DOHH2 (cell line): ENCODE measurements around the gene CD79A.

Experiments used
- H3F3A ChIP-seq: fragments of 200-600 bp; sonication (generic), shearing (Covaris generic); 2 replicates; pipeline ENCODE4 v1.6.0; 2016; ENCODE audit warnings: antibody characterized with exemption, mild to moderate bottlenecking; ENCODE audit not compliant: control insufficient read depth, insufficient read depth
- H3K27ac ChIP-seq: fragments of 200-600 bp; sonication (generic); 2 replicates; pipeline ENCODE4 v1.5.1; 2014; ENCODE audit warnings: low read depth, mild to moderate bottlenecking, low read length, moderate library complexity
- H3K27me3 ChIP-seq: fragments of 200-600 bp; sonication (generic); 2 replicates; pipeline ENCODE4 v1.6.1; 2014; ENCODE audit warnings: mild to moderate bottlenecking, low read length, mixed read lengths; ENCODE audit not compliant: control insufficient read depth
- H3K36me3 ChIP-seq: fragments of 200-600 bp; sonication (generic); 2 replicates; pipeline ENCODE4 v1.6.1; 2014; ENCODE audit warnings: mild to moderate bottlenecking, low read length, moderate library complexity, mixed read lengths; ENCODE audit not compliant: control insufficient read depth
- H3K4me1 ChIP-seq: fragments of 200-600 bp; sonication (generic); 2 replicates; pipeline ENCODE4 v1.6.1; 2014; ENCODE audit warnings: mild to moderate bottlenecking, low read length, mixed read lengths; ENCODE audit not compliant: control insufficient read depth
- H3K4me2 ChIP-seq: fragments of 200-600 bp; sonication (generic); 2 replicates; pipeline ENCODE4 v1.6.0; 2014; ENCODE audit warnings: mild to moderate bottlenecking, low read length, moderate library complexity
- H3K4me3 ChIP-seq: fragments of 200-600 bp; sonication (generic); 2 replicates; pipeline ENCODE4 v1.5.1; 2014; ENCODE audit warnings: mild to moderate bottlenecking, low read length, mixed read lengths
- H3K79me2 ChIP-seq: fragments of 200-600 bp; sonication (generic); 2 replicates; pipeline ENCODE4 v1.6.1; 2014; ENCODE audit warnings: mild to moderate bottlenecking, low read length, mixed read lengths; ENCODE audit not compliant: control insufficient read depth
- H3K9me2 ChIP-seq: fragments of 200-600 bp; sonication (generic); replicated peaks from 2 replicates; pipeline ENCODE4 v1.6.1; 2014; ENCODE audit warnings: mild to moderate bottlenecking, low read length, mixed read lengths; ENCODE audit not compliant: control insufficient read depth
- H3K9me3 ChIP-seq: fragments of 200-600 bp; sonication (generic); 2 replicates; pipeline ENCODE4 v1.6.1; 2014; ENCODE audit warnings: antibody characterized with exemption, low read length, mixed read lengths; ENCODE audit not compliant: control insufficient read depth, insufficient read depth
- H4K20me1 ChIP-seq: fragments of 200-600 bp; sonication (generic); 2 replicates; pipeline ENCODE4 v1.6.0; 2014; ENCODE audit warnings: low read depth, mild to moderate bottlenecking, antibody characterized with exemption, low read length, moderate library complexity; ENCODE audit not compliant: control insufficient read depth, insufficient read depth
- EZH2phosphoT487 ChIP-seq: fragments of 200-600 bp; sonication (generic); IDR thresholded peaks from 2 replicates; pipeline ENCODE4 v1.6.1; 2017; ENCODE audit warnings: borderline replicate concordance, mild to moderate bottlenecking, antibody characterized with exemption, low read length, moderate library complexity, mixed read lengths
- TF ChIP-seq, protein P1 (sequence below): fragments of 200-600 bp; sonication (generic); IDR thresholded peaks from one replicate; pipeline ENCODE4 v1.5.1; 2014; ENCODE audit warnings: antibody characterized with exemption, mild to moderate bottlenecking, low read depth, low read length; ENCODE audit not compliant: poor library complexity, severe bottlenecking

CD79A gene

DNA sequence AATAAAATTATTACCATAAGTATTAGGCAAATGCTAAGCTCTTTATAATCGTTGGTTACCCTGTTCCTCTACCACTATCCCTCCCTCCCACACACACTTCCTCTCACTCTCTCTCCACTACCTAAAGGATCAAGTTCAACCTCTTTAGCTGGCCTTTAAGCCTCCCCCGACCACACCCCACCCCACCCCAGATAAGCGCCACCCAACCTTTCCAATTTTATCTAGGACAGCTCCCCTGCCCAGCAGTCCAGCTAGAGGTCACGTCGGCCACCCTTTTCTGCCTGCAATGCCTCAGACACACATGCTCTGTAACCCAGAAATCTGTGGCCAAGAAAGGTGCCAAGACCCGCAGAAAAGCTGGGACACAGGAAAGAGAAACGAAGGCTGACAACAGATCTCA, 33.7 kb upstream of the CD79A start:
- Histone ChIP-seq H3K4me2 (no peak overlapping the region), H3K4me1 (peaks cover 5% of the 10 kb centered on the region; the same call in 1 of the 2 replicates), H3K79me2 (no peaks in the 10 kb centered on the region), H3K9me3 (no peaks in the 10 kb centered on the region), H3K36me3 (no peaks in the 10 kb centered on the region), H3K9me2 (no peaks in the 10 kb centered on the region), H3K27me3 (peaks cover 11% of the 10 kb centered on the region), H3K4me3 (no peak overlapping the region), H4K20me1 (no peaks in the 10 kb centered on the region), H3F3A (no peaks in the 10 kb centered on the region), H3K27ac (no peak overlapping the region)
- TF ChIP-seq, protein P1, sequence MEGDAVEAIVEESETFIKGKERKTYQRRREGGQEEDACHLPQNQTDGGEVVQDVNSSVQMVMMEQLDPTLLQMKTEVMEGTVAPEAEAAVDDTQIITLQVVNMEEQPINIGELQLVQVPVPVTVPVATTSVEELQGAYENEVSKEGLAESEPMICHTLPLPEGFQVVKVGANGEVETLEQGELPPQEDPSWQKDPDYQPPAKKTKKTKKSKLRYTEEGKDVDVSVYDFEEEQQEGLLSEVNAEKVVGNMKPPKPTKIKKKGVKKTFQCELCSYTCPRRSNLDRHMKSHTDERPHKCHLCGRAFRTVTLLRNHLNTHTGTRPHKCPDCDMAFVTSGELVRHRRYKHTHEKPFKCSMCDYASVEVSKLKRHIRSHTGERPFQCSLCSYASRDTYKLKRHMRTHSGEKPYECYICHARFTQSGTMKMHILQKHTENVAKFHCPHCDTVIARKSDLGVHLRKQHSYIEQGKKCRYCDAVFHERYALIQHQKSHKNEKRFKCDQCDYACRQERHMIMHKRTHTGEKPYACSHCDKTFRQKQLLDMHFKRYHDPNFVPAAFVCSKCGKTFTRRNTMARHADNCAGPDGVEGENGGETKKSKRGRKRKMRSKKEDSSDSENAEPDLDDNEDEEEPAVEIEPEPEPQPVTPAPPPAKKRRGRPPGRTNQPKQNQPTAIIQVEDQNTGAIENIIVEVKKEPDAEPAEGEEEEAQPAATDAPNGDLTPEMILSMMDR: no peak
- no peak for TF ChIP-seq EZH2phosphoT487

DNA sequence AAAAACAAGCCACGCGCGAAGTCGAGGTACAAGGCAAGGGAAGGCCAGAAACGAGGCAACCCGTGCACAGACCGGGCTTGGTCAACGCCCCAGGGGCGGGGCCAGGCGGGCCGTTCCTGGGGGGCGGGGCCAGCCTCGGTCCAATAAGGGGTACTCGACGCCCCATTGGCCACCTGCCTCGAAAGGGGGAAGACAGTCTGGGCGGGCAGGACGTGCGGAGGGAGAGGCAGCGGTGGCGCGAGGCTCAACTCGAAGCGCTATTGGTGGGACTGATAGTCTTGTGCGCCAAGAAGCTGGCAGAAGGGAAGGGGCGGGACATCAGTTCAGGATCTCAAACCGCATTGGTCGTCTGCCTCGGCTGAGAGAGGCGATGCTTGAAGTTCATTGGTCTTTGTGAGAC, 32.5 kb upstream of the CD79A start, which contains the start of gene LYPD4:
Gene LYPD4, minus strand, starts transcription at position 83 of the 400 bp plus-strand sequence. CDS start 5,398 bp downstream, outside the sequence.
- H3K4me1 ChIP-seq: peaks cover 5% of the 10 kb centered on the region; the same call in 1 of the 2 replicates
- no peaks in the 10 kb centered on the region for H3K9me2 ChIP-seq
- H3K36me3 ChIP-seq: no peaks in the 10 kb centered on the region
- H3F3A ChIP-seq: no peaks in the 10 kb centered on the region
- H3K4me2 ChIP-seq: no peak within 1 kb of the TSS
- no peaks in the 10 kb centered on the region for H3K79me2 ChIP-seq
- H4K20me1 ChIP-seq: no peaks in the 10 kb centered on the region
- H3K27ac ChIP-seq: no peak within 1 kb of the TSS
- H3K27me3 ChIP-seq: peaks cover 3% of the 10 kb centered on the region
- no peaks in the 10 kb centered on the region for H3K9me3 ChIP-seq
- TF ChIP-seq, protein P1: no peak
- TF ChIP-seq EZH2phosphoT487: no peak
- H3K4me3 ChIP-seq: no peak within 1 kb of the TSS

DNA sequence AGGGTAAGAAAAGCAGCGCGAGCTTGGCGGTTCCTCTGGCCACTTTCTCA, 32.3 kb upstream of the CD79A start, which contains the start of gene DMRTC2:
Gene DMRTC2, plus strand, starts transcription at position 42 of the 50 bp plus-strand sequence. CDS start 2,387 bp downstream, outside the sequence.
- Histone ChIP-seq H3K4me3 (no peak within 1 kb of the TSS), H3K9me3 (no peaks in the 10 kb centered on the region), H3K27me3 (peaks cover 3% of the 10 kb centered on the region; the same call in 1 of the 2 replicates), H3K4me2 (no peak within 1 kb of the TSS), H3K4me1 (peaks cover 5% of the 10 kb centered on the region; the same call in 1 of the 2 replicates), H3K36me3 (no peaks in the 10 kb centered on the region), H4K20me1 (no peaks in the 10 kb centered on the region), H3K9me2 (no peaks in the 10 kb centered on the region), H3F3A (no peaks in the 10 kb centered on the region), H3K79me2 (no peaks in the 10 kb centered on the region), H3K27ac (no peak within 1 kb of the TSS)
- TF ChIP-seq EZH2phosphoT487: no peak
- TF ChIP-seq, protein P1: no peak
